Erythroblast (primary cell): ENCODE measurements around the gene CAPN5.

Source experiments
- GATA1 ChIP-seq: IDR thresholded peaks from 2 replicates; pipeline ENCODE4 v1.6.1; 2011; ENCODE audit warnings: low read depth, mild to moderate bottlenecking, control low read depth, low read length, moderate library complexity
- POLR2A ChIP-seq: IDR thresholded peaks from 2 replicates; pipeline ENCODE4 v1.6.1; 2011; ENCODE audit warnings: mild to moderate bottlenecking, low read length

DNA sequence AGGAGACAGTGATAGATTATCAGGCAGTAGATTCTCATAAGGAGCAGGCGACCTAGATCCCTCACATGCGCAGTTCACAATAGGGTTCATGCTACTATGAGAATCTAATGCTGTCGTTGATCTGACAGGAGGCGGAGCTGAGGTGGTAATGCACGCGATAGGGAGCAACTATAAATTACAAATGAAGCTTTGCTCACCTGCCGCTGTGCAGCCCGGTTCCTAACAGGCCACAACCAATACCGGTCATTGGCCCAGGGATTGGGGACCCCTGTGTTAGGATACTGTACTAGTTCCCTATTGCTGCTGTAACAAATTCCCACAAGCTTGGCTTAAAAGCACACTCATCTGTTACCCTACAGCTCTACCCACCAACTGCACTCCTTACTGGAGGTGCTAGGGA lies 21.9 kb upstream of the CAPN5 start:
- TF ChIP-seq GATA1 (no peak), POLR2A (no peak)
